ENCODE measurements around the gene ASXL2.

DNA sequence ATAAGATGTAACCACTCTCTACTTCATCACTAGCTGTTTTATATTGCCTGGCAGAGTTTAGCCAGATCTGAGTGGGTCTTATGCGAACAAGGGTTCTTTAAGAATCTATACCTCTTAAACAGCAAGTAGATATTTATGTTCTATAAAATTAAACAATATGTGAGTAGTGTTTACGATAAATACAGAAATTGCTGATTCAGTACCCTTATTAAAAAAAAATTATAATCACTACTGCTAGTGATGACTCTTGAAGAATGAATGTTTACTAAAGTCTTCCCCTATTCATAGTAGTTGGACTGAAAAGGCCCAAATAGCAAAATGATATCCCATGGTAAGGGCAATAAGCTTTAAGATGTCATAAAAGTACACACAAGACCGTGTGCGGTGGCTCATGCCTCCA is 106.2 kb downstream of the ASXL2 start:
- no peak for TF ChIP-seq RAD21 (conservative IDR thresholded peaks at IDR 0.05)
- TF ChIP-seq, protein P1, sequence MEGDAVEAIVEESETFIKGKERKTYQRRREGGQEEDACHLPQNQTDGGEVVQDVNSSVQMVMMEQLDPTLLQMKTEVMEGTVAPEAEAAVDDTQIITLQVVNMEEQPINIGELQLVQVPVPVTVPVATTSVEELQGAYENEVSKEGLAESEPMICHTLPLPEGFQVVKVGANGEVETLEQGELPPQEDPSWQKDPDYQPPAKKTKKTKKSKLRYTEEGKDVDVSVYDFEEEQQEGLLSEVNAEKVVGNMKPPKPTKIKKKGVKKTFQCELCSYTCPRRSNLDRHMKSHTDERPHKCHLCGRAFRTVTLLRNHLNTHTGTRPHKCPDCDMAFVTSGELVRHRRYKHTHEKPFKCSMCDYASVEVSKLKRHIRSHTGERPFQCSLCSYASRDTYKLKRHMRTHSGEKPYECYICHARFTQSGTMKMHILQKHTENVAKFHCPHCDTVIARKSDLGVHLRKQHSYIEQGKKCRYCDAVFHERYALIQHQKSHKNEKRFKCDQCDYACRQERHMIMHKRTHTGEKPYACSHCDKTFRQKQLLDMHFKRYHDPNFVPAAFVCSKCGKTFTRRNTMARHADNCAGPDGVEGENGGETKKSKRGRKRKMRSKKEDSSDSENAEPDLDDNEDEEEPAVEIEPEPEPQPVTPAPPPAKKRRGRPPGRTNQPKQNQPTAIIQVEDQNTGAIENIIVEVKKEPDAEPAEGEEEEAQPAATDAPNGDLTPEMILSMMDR (IDR thresholded peaks at IDR 0.05; ENCODE audit: poor library complexity, severe bottlenecking), result no peak
- TF ChIP-seq POLR2AphosphoS5 (IDR thresholded peaks at IDR 0.05), result no peak

Data from neural cell (in vitro differentiated cells).